IMR-90 (cell line): ENCODE results near the gene EIF2B2. TPM values are rescaled to one million over a fixed set of nuclear protein-coding genes. Genes with fewer than 3 reads are reported as not detected.

Experiments used
- ATAC-seq: fragments of 200-7000 bp; cut with Tn5 transposase; 2 replicates; pipeline ENCODE4 v1.9.1; 2020; ENCODE audit warnings: low read depth, mild to moderate bottlenecking, moderate library complexity
- BruUV-seq: library from RNA; stranded (reverse); fragments of 400-500 nt; replicated peaks from 2 replicates; lab custom pipeline; 2021; lab: Mats Ljungman, UMichigan
- CTCF ChIA-PET: fragments of 300-600 bp; formaldehyde crosslinking; extraction: SDS; loops from one replicate; lab custom pipeline; 2021; ENCODE audit warnings: antibody characterized with exemption; lab: Yijun Ruan, JAX
- POLR2A ChIA-PET: fragments of 300-600 bp; sonication (Branson Sonifier 250); formaldehyde crosslinking; loops from one replicate; lab custom pipeline; 2022; ENCODE audit warnings: antibody characterized with exemption; ENCODE audit not compliant: unreplicated experiment; lab: Charles Lee
- DNase-seq: peaks from one replicate; pipeline ENCODE4 v3.0.0; 2013
- H2AFZ ChIP-seq: replicated peaks from 2 replicates; pipeline ENCODE3; 2013; ENCODE audit warnings: low read length, mild to moderate bottlenecking; ENCODE audit not compliant: poor library complexity
- H2AK5ac ChIP-seq: 2 replicates; pipeline ENCODE4 v1.6.1; 2013; ENCODE audit warnings: low read depth, low read length, inconsistent platforms
- H2AK9ac ChIP-seq: replicated peaks from 2 replicates; pipeline ENCODE3; 2013; ENCODE audit warnings: mild to moderate bottlenecking, low read depth, low read length, moderate library complexity; ENCODE audit not compliant: poor library complexity
- H2BK120ac ChIP-seq: 2 replicates; pipeline ENCODE4 v1.6.1; 2013; ENCODE audit warnings: low read depth, low read length, inconsistent platforms
- H2BK15ac ChIP-seq: 3 replicates; pipeline ENCODE4 v1.6.1; 2013; ENCODE audit warnings: low read depth, low read length, inconsistent platforms
- H2BK20ac ChIP-seq: 2 replicates; pipeline ENCODE4 v1.6.1; 2013; ENCODE audit warnings: low read depth, mild to moderate bottlenecking, inconsistent platforms, low read length, moderate library complexity
- H2BK5ac ChIP-seq: 2 replicates; pipeline ENCODE4 v1.6.1; 2013; ENCODE audit warnings: mild to moderate bottlenecking, low read depth, low read length, inconsistent platforms; ENCODE audit not compliant: poor library complexity, severe bottlenecking
- H3K14ac ChIP-seq: replicated peaks from 2 replicates; pipeline ENCODE4 v1.6.1; 2013; ENCODE audit warnings: low read depth, low read length, inconsistent platforms
- H3K18ac ChIP-seq: 2 replicates; pipeline ENCODE4 v1.6.1; 2013; ENCODE audit warnings: low read depth, low read length, control low read depth
- H3K23ac ChIP-seq: 2 replicates; pipeline ENCODE4 v1.6.1; 2013; ENCODE audit warnings: low read depth, low read length, inconsistent platforms
- H3K27ac ChIP-seq: 2 replicates; pipeline ENCODE4 v1.5.1; 2013; ENCODE audit warnings: mild to moderate bottlenecking, control low read depth, low read length; ENCODE audit not compliant: insufficient read depth
- H3K27me3 ChIP-seq: 2 replicates; pipeline ENCODE4 v1.6.1; 2013; ENCODE audit warnings: low read length; ENCODE audit not compliant: control insufficient read depth, insufficient read depth
- H3K36me3 ChIP-seq: 2 replicates; pipeline ENCODE4 v1.6.1; 2013; ENCODE audit warnings: low read length, mixed read lengths; ENCODE audit not compliant: control insufficient read depth, insufficient read depth
- H3K4ac ChIP-seq: 2 replicates; pipeline ENCODE4 v1.6.1; 2013; ENCODE audit warnings: low read depth, low read length, inconsistent platforms
- H3K4me1 ChIP-seq: 2 replicates; pipeline ENCODE4 v1.6.1; 2013; ENCODE audit warnings: low read length, mixed read lengths; ENCODE audit not compliant: control insufficient read depth, insufficient read depth
- H3K4me2 ChIP-seq: 2 replicates; pipeline ENCODE4 v1.6.1; 2013; ENCODE audit warnings: low read depth, mild to moderate bottlenecking, control low read depth, low read length, moderate library complexity
- H3K4me3 ChIP-seq: 2 replicates; pipeline ENCODE4 v1.5.1; 2013; ENCODE audit warnings: low read depth, mild to moderate bottlenecking, control low read depth, low read length, moderate library complexity; ENCODE audit not compliant: insufficient read depth
- H3K56ac ChIP-seq: 2 replicates; pipeline ENCODE4 v1.6.1; 2013; ENCODE audit warnings: low read length, inconsistent platforms; ENCODE audit not compliant: insufficient read depth; ENCODE audit errors: extremely low read depth
- H3K79me1 ChIP-seq, 2 experiments: 2 replicates each; pipeline ENCODE4 v1.6.1; 2013; ENCODE audit warnings: low read length in 2 of 2, inconsistent platforms in 1 of 2, low read depth in 1 of 2
- H3K9ac ChIP-seq: 2 replicates; pipeline ENCODE4 v1.6.1; 2013; ENCODE audit warnings: low read depth, low read length, control low read depth
- H3K9me1 ChIP-seq: 2 replicates; pipeline ENCODE4 v1.6.1; 2013; ENCODE audit warnings: low read length, inconsistent platforms; ENCODE audit not compliant: insufficient read depth
- H3K9me3 ChIP-seq: 2 replicates; pipeline ENCODE4 v1.6.1; 2013; ENCODE audit warnings: low read length; ENCODE audit not compliant: control insufficient read depth, insufficient read depth
- H4K20me1 ChIP-seq: 2 replicates; pipeline ENCODE4 v1.6.1; 2013; ENCODE audit warnings: low read length, inconsistent platforms; ENCODE audit not compliant: insufficient read depth
- H4K5ac ChIP-seq: 2 replicates; pipeline ENCODE4 v1.6.1; 2013; ENCODE audit warnings: mild to moderate bottlenecking, low read depth, low read length, control low read depth
- H4K8ac ChIP-seq, 2 experiments: 2 replicates each; pipeline ENCODE4 v1.6.1; 2013; ENCODE audit warnings: low read depth in 2 of 2, low read length in 2 of 2, control low read depth in 1 of 2, inconsistent platforms in 1 of 2
- H4K91ac ChIP-seq: 2 replicates; pipeline ENCODE4 v1.6.1; 2013; ENCODE audit warnings: low read depth, low read length, inconsistent platforms; ENCODE audit not compliant: insufficient read depth
- BHLHE40 ChIP-seq: fragments of 150-350 bp; IDR thresholded peaks from 2 replicates; pipeline ENCODE4 v1.6.1; 2016; ENCODE audit warnings: mild to moderate bottlenecking, low read depth, low read length
- CEBPB ChIP-seq: IDR thresholded peaks from 2 replicates; pipeline ENCODE4 v1.6.1; 2012; ENCODE audit warnings: low read depth, low read length, improper control_type of control experiment
- CHD1 ChIP-seq: IDR thresholded peaks from 2 replicates; pipeline ENCODE4 v1.6.1; 2012; ENCODE audit warnings: low read depth, low read length, improper control_type of control experiment
- FOS ChIP-seq: fragments of 150-350 bp; IDR thresholded peaks from 2 replicates; pipeline ENCODE4 v1.6.1; 2016; ENCODE audit warnings: low read depth, low read length
- MAFK ChIP-seq: IDR thresholded peaks from 2 replicates; pipeline ENCODE4 v1.6.1; 2012; ENCODE audit warnings: low read depth, low read length, improper control_type of control experiment
- MAZ ChIP-seq: IDR thresholded peaks from 2 replicates; pipeline ENCODE4 v1.6.1; 2012; ENCODE audit warnings: low read depth, mild to moderate bottlenecking, low read length, improper control_type of control experiment, moderate library complexity, borderline replicate concordance
- MXI1 ChIP-seq: IDR thresholded peaks from 2 replicates; pipeline ENCODE4 v1.6.1; 2012; ENCODE audit warnings: low read depth, mild to moderate bottlenecking, low read length, moderate library complexity, borderline replicate concordance
- NFE2L2 ChIP-seq: fragments of 150-350 bp; IDR thresholded peaks from 2 replicates; pipeline ENCODE4 v1.6.1; 2016; ENCODE audit warnings: low read depth, mild to moderate bottlenecking, low read length
- POLR2A ChIP-seq: IDR thresholded peaks from 2 replicates; pipeline ENCODE4 v1.6.1; 2012; ENCODE audit warnings: mild to moderate bottlenecking, low read depth, low read length
- RAD21 ChIP-seq: IDR thresholded peaks from 2 replicates; pipeline ENCODE4 v1.6.1; 2012; ENCODE audit warnings: low read length, improper control_type of control experiment
- RCOR1 ChIP-seq: IDR thresholded peaks from 2 replicates; pipeline ENCODE4 v1.6.1; 2012; ENCODE audit warnings: mild to moderate bottlenecking, low read length, improper control_type of control experiment; ENCODE audit not compliant: insufficient replicate concordance
- RFX5 ChIP-seq: IDR thresholded peaks from 2 replicates; pipeline ENCODE4 v1.8.0; 2012; ENCODE audit warnings: low read depth, mild to moderate bottlenecking, low read length, moderate library complexity
- SMC3 ChIP-seq: fragments of 150-350 bp; IDR thresholded peaks from 2 replicates; pipeline ENCODE4 v1.6.1; 2016; ENCODE audit warnings: low read depth, mild to moderate bottlenecking, antibody characterized with exemption, low read length, moderate library complexity
- WGBS, 2 experiments: methylation state at CpG; one replicate each; pipeline versions ENCODE4 v1.1.5 to v1.1.7; 2013; ENCODE audit warnings: missing lambda C conversion rate in 2 of 2; ENCODE audit not compliant: insufficient read length in 1 of 2; ENCODE audit errors: extremely low coverage in 2 of 2; 5-methylcytosine and 5-hydroxymethylcytosine counted together
- dilution Hi-C: fragments of 300-500 bp; cut with HindIII; formaldehyde crosslinking; loops from one replicate; pipeline ENCODE4 v1.14.3; 2018; ENCODE audit warnings: low sequenced_read_pairs; ENCODE audit not compliant: unreplicated experiment
- in situ Hi-C: fragments of 300-500 bp; cut with MboI; formaldehyde crosslinking; loops from 3 replicates; pipeline ENCODE4 v1.14.3; 2019; ENCODE audit warnings: low sequenced_read_pairs, inconsistent platforms, mixed read lengths
- intact Hi-C: fragments of 100-400 bp; cut with micrococcal nuclease; formaldehyde crosslinking; loops from 2 replicates; pipeline ENCODE4 v1.10.0; 2022
- polyA plus RNA-seq, 3 experiments: library from polyadenylated mRNA; depleted of rRNA; stranded (reverse); fragments of >200 nt; gene quantifications; 2 replicates each; pipeline ENCODE4 v1.2.3, GENCODE V29; 2012; ENCODE audit warnings: low replicate concordance in 1 of 3
- total RNA-seq: library from RNA; depleted of rRNA; stranded (reverse); fragments of >200 nt; gene quantifications from 2 replicates; pipeline ENCODE4 v1.2.3, GENCODE V29; 2012
- TF ChIP-seq, protein P1 (sequence below): fragments of 150-350 bp; IDR thresholded peaks from 2 replicates; pipeline ENCODE4 v1.6.1; 2017; ENCODE audit warnings: mild to moderate bottlenecking, antibody characterized with exemption, low read length, low read depth
- TF ChIP-seq, protein P2 (sequence below): conservative IDR thresholded peaks from 2 replicates; pipeline ENCODE4 v1.5.1; 2012; ENCODE audit warnings: mild to moderate bottlenecking, low read depth, low read length, improper control_type of control experiment
- TF ChIP-seq, protein P3 (sequence below): fragments of 150-350 bp; IDR thresholded peaks from 2 replicates; pipeline ENCODE4 v1.6.1; 2016; ENCODE audit warnings: low read depth, mild to moderate bottlenecking, low read length, moderate library complexity, borderline replicate concordance

Gene EIF2B2
- total and polyA plus RNA-seq, 2 of the 4 experiments (the other 2 are of a cell fraction): 63.6 to 70.1 TPM

DNA sequence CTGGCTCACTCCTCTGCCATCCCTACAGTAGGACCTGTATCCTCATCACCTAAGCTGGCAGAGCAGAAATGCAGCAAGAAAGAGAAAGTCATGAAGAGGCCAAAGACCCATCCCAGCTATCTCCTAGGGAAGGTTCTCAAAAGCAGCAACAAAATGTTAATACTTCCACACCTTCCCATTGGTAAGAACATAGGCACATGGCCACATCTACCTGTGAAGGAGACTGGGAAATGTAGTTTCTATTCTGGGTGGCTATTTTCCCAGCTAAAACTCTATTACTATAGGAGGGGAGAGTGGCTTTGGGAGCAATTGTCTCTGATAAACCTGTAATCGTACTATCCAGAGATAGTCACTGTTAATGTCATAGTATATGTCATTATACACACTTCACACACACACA lies 13.7 kb upstream of the EIF2B2 start:
- no TSS peak for BruUV-seq
- Histone ChIP-seq H3K9me1 (peaks cover 6% of the 10 kb centered on the region; the same call in 1 of the 2 replicates), H3K4me2 (no peak overlapping the region), H3K18ac (no peak overlapping the region), H3K9me3 (no peaks in the 10 kb centered on the region), H2AFZ (no peak overlapping the region), H2BK20ac (no peak overlapping the region), H4K8ac (no peak overlapping the region), H3K4ac (no peak overlapping the region), H3K36me3 (no peaks in the 10 kb centered on the region), H2AK5ac (peak overlapping the region; percentile 46), H3K56ac (no peak overlapping the region), H2BK5ac (no peak overlapping the region), H2BK120ac (no peak overlapping the region), H4K91ac (no peak overlapping the region), H3K79me1 (no peaks in the 10 kb centered on the region), H2AK9ac (no peak overlapping the region), H3K23ac (no peak overlapping the region), H3K14ac (no peak overlapping the region), H2BK15ac (no peak overlapping the region), H4K20me1 (no peaks in the 10 kb centered on the region), H3K9ac (no peak overlapping the region), H3K4me1 (0 out of 2 replicates have a peak, but pooled peaks cover 2% of the 10 kb centered on the region), H4K5ac (no peak overlapping the region), H3K27me3 (no peaks in the 10 kb centered on the region), H3K4me3 (no peak overlapping the region), H3K27ac (no peak overlapping the region)
- no peak for ATAC-seq
- CTCF ChIA-PET: interaction anchor here (0.6 kb wide), 1 partner anchor 103 kb away, joined by 3 read pairs; no protein-coding TSS in a partner anchor
- POLR2A ChIA-PET: no interaction called here
- dilution Hi-C loops (no loop called here), intact Hi-C loops (no loop called here), in situ Hi-C loops (no loop called here)
- TF ChIP-seq, protein P1, sequence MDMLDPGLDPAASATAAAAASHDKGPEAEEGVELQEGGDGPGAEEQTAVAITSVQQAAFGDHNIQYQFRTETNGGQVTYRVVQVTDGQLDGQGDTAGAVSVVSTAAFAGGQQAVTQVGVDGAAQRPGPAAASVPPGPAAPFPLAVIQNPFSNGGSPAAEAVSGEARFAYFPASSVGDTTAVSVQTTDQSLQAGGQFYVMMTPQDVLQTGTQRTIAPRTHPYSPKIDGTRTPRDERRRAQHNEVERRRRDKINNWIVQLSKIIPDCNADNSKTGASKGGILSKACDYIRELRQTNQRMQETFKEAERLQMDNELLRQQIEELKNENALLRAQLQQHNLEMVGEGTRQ: no peak
- TF ChIP-seq MXI1 (no peak), FOS (no peak), CHD1 (no peak), MAZ (no peak), SMC3 (no peak), CEBPB (no peak), POLR2A (no peak), MAFK (no peak), RAD21 (no peak), RCOR1 (no peak), NFE2L2 (no peak), BHLHE40 (no peak), RFX5 (no peak)
- TF ChIP-seq, protein P2, sequence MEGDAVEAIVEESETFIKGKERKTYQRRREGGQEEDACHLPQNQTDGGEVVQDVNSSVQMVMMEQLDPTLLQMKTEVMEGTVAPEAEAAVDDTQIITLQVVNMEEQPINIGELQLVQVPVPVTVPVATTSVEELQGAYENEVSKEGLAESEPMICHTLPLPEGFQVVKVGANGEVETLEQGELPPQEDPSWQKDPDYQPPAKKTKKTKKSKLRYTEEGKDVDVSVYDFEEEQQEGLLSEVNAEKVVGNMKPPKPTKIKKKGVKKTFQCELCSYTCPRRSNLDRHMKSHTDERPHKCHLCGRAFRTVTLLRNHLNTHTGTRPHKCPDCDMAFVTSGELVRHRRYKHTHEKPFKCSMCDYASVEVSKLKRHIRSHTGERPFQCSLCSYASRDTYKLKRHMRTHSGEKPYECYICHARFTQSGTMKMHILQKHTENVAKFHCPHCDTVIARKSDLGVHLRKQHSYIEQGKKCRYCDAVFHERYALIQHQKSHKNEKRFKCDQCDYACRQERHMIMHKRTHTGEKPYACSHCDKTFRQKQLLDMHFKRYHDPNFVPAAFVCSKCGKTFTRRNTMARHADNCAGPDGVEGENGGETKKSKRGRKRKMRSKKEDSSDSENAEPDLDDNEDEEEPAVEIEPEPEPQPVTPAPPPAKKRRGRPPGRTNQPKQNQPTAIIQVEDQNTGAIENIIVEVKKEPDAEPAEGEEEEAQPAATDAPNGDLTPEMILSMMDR: no peak
- TF ChIP-seq, protein P3, sequence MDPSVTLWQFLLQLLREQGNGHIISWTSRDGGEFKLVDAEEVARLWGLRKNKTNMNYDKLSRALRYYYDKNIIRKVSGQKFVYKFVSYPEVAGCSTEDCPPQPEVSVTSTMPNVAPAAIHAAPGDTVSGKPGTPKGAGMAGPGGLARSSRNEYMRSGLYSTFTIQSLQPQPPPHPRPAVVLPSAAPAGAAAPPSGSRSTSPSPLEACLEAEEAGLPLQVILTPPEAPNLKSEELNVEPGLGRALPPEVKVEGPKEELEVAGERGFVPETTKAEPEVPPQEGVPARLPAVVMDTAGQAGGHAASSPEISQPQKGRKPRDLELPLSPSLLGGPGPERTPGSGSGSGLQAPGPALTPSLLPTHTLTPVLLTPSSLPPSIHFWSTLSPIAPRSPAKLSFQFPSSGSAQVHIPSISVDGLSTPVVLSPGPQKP: no peak
- no CpG with 5 or more reads among the region's 1 CpG for WGBS, 2 experiments
- no peak for DNase-seq
